Ramos (cell line): ENCODE results near the gene TXNRD2.

Experiments
- in situ Hi-C: fragments of 300-500 bp; cut with MboI; formaldehyde crosslinking; loops from one replicate; pipeline ENCODE4 v1.14.3; 2022; ENCODE audit warnings: low sequenced_read_pairs; ENCODE audit not compliant: unreplicated experiment

TXNRD2 gene

GRCh38 chr22:19941365-19942082 is at the start of gene TXNRD2, which contains the start of gene COMT:
Gene TXNRD2 (minus strand): TSS chr22:19941818. CDS start chr22:19941803, 15 bp downstream.
Gene COMT (plus strand): TSS chr22:19941772. CDS start chr22:19962527, 20,755 bp downstream.
- in situ Hi-C loops = no loop called here

DNA sequence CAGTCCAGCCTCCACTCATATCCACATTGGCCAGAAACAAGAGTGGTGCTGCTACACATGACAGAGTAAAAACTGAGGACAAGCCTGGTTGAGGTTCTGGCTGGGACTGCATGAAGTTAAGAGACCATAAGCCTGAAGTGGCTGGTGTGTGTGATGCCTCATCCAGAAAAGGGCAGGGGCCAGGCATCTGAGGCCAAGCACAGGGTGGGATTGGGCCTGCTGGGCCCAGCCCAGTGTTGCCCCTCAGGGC is 49.7 kb upstream of the TXNRD2 start:
- in situ Hi-C loops = no loop called here

DNA sequence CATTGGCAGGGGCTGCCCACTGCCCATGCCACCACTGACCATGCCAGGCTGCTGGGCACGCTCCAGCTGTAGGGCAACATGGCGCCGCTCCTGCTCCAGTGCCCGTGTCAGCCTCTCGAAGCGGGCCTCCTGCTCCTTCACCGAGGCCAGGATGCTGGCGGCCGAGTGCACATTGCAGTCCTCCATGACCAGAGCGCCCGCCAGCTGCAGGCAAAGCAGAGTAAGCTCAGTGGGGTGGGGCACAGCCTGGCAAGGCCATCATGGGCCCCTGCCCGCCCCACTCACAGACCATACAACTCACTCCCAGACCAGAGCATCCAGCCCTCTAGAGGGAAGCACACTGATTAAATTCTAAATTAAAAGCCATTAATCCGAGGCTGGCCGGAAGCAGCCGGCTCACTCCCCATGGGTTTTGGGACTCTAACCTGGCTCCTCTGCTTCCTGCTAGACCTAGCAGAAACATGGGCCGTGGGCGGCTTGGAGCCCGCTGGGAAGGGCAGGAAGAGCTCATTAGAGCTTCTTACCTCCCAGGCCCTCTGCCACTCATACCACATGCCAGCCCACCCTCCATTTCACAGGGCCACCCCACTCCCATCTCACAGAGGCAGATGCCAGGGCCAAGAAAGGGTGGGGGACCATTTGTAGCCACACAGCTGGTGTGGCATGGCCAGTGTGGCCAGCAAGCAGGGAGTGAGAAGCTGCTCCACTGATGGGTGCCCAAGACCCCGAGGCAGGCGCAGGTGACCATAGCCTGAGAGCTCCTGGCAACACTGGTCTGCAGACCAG is 49.2 kb upstream of the TXNRD2 start:
- in situ Hi-C loops = no loop called here

DNA sequence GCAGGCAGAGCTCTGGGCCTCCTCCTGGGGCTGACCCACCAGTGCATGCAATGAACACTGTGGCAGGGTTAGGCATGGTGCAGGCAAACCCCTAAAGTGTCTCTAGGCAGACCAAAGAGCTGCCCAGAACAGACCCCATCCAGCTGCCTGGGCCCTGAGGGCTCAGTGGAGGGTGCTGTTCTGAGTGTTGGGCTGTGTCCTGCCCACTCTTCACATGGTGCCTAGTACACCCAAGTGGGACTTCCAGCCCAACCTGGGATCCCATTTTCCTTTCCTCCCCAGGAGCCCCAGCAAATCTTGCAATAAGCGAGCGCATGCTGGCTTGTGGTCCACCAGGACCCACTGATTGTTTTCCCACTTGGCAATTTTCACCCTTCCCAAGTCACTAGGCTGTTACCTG is 48.6 kb upstream of the TXNRD2 start:
- in situ Hi-C loops = no loop called here

- in situ Hi-C loops = no loop called here
Measured at GRCh38 chr22:19989725-19990067, 48.1 kb upstream of the TXNRD2 start.

- in situ Hi-C loops = no loop called here
Measured at GRCh38 chr22:19988965-19989724, 47.5 kb upstream of the TXNRD2 start.

GRCh38 chr22:19988331-19988808 is 46.8 kb upstream of the TXNRD2 start:
- in situ Hi-C loops = no loop called here

GRCh38 chr22:19987394-19988306 is 46.0 kb upstream of the TXNRD2 start:
- in situ Hi-C loops = no loop called here

DNA sequence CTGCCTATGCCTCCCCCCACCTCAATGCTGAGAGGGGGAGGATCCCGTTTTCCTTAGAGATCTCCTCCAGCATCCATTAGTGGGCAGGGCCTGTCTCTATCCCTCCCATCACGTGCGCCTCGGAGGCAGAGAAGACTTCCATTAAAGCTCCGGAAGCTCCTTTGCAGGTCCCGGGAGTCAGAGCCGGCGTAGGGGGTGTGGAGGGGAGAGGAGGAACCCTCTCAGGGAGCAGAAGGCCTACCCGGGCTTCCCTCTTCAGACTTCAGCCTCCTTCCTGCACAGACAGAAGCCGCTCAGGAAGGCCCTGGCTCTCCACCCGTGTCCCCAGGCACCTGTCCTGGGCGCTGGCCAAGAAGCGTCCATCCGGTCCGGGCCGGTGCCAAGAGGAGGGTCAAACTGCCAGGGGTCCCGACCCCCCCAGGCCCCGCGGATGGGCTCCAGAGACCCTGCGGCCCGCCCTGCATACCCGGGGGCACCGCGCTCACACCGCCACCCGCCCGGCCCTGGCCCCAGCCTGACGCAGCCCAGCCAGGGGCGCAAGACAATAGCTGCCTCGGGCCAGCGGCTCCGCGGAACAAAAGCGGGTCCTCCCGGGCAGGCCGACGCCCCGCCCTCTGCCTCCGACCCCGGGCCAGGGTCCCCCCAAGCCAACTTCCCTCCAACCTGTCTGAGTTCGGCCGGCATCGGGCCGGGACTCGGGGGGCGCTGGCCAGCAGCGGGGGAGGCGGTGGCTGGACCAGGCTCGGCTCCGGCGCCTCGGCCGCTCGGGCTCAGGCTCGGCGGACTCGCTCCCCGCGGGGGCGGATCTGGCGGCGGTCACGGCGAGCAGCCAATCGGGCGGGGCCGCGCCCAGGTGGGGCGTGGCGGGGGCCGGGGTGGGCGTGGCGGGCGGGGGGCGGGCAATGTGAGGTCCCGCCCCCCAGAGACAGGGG is 45.1 kb upstream of the TXNRD2 start:
- in situ Hi-C loops = no loop called here

DNA sequence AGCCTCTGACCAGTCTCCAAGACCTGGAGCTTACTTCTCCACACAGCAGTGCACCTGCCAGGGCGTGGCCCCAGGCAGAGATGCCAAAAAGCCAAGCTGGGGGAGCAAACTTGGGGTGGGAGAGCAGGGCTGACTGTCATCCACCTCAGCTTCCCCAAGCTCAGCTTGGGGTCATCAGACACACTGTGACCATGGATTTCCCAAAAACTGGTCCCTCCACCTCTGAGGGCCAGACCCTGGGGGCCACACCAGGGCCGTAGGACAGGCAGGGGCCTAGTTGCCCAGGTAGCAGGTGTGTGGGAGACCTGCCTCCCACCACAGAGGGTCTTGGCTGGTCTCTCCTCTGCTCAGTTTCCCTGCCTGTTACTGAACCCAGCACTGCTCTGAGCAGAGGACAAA is 44.4 kb upstream of the TXNRD2 start:
- in situ Hi-C loops = no loop called here

DNA sequence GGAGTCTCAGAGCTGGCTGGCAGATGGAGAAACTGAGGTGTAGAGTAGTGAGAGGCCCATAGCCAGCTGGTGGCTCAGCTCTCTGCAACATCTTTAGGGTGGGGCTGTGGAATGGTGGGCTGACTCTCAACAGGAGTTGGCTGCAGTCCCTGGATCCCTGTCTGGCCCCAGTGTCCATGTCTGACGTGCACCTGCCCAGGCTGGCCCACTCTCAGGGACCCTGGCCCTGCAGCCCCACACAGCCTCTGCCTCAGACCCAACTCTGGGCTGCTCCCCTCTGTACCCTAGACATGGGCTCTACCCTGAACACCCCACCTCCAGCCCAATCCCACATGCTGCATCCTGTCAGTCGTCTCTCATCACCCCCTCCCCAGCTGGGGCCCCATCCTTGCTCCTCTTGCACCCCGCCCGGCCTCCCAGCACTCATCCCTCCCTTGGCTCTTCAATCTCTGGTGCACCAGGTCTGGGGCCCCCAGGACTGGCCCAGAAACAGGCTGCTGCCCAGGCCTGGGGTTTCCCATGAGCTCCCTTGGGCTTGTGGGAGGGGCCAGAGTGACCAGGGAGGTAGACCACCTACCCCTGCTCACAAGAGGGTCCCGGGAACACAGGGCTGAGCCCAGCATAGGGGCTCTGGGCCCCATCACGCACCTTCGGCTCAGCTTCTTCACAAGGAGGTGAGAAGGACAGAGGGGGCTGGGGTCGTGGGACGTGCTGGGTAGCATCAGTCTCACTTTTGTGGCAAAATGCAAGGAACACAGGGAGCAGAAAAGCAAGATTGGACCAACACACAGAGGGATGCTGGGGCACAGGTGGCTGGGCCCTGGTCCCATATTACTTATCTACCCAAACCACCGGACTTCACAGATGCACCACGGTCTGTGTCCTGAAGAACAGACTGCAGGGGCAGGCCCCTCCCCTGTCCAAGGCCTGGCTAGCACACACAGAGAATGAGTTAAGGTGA is 43.5 kb upstream of the TXNRD2 start:
- in situ Hi-C loops = no loop called here

DNA sequence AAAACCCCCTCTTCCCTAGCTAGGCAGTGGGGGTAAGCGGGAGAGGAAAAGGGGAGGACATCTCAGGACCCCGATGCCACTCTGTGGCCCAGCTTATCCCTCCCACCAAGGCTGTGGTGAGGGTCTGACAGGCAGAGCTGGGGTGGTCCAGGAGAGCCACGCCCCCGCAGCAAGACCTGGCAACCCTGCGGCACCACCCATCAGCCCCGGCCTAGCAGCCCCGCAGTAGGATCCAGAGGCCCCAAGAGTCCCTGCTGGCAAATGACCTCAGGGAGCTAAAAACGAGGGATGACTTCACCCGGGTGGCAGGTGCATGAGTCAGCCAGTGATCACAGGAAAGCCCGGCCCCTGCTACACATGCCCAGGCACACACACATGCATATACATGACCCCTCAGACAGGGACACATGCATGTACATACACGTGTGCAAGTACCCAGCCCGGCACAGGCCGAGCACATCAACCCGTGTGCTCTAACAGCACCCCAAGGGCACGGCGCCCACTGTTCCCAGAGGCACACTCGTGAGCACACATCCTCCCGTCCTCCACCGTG is 42.7 kb upstream of the TXNRD2 start:
- in situ Hi-C loops = no loop called here

- in situ Hi-C loops = no loop called here
Measured at GRCh38 chr22:19983741-19984140, 42.1 kb upstream of the TXNRD2 start.

GRCh38 chr22:19982991-19983578 is 41.5 kb upstream of the TXNRD2 start:
- in situ Hi-C loops = no loop called here

GRCh38 chr22:19981961-19982920 is 40.6 kb upstream of the TXNRD2 start:
- in situ Hi-C loops = no loop called here
